Erythroblast (primary cell): ENCODE results near the gene RASGRP2.

Experiments
- GATA1 ChIP-seq: IDR thresholded peaks from 2 replicates; pipeline ENCODE4 v1.6.1; 2011; ENCODE audit warnings: low read depth, mild to moderate bottlenecking, control low read depth, low read length, moderate library complexity
- POLR2A ChIP-seq: IDR thresholded peaks from 2 replicates; pipeline ENCODE4 v1.6.1; 2011; ENCODE audit warnings: mild to moderate bottlenecking, low read length

DNA sequence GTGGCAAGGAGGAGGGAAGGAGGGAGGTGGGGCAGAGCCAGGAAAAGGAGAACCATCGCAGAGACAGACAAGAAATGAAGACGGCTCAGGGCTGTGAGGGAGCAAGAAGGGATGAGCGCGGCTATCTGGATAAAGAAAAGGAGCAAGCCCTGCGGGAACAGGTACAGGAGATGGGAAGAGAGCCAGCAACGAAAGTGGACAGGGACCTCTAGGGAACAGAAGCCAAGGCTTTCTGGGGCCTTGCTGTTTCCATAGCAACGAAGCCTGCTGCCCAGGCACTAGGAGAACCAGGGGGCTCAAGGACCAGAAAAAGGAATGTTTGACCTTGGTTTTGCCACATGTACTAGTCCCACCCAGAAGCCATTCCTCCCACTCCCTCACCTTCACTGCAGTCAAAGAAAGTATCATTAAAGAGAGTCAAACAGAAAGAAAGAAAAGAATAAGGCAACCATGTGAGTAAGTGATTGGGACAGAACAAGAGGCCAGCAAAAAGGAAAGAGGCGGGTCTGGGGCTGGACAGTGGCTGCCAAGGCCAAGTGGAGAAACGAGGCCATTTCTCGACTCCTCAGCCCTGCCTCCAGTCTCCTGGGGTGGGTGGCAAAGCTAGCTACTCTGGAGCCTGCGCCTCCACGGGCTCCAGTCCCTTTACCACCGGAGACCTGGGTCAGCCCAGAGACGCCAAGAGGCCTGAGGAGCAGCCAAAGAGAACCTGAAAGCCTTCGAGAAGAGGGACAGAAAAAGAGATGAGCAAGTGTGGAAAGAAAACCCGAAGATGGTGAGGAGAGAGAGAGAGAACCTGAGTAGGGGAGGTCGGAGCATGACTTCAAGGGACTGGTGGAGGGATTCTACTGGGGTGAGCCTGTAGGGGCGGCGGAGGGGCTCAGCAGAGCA, 56.1 kb downstream of the RASGRP2 start:
- no peak for TF ChIP-seq POLR2A
- no peak for TF ChIP-seq GATA1
